ENCODE measurements around the gene ARHGAP10. TPM values are rescaled to one million over a fixed set of nuclear protein-coding genes. Genes with fewer than 3 reads are reported as not detected.

The ARHGAP10 gene
- total RNA-seq, 1 experiment from 2014 or later = 9.0 TPM

DNA sequence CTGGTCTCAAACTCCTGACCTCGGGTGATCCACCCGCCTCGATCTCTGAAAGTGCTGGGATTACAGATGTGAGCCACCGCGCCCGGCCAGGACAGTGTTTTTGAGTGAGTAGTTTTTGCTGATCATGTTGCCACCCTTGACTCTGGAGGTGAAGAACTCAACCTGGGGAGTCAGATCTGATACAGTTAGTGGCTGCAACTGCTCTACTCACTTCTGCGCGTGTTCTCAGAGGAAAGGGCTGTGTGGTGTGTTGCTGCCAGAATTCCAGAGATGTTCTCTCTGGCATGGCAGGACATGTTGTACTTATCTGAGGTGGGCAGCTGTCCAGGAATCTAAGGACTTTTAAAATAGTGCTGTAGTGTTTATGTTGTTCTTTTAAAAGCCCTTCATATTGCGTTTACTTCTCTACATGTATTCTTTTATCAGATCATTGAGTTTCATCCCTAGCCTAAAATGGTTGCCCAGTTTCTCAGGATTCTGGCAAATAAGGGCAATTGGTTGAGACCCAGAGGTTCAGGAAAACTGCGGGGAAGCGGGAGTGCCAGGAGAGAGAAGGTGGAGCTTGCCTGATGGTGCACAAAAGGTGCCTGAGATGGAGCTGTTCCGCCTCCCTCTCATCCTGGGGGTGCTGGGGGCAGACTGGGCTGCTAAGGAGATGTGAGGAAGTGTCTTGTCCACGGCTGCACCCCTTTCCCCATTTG, 97.7 kb downstream of the ARHGAP10 start:
- Histone ChIP-seq H3K9ac (ENCODE audit: low read length) (no peak overlapping the region), H3K9me2 (replicated peaks; ENCODE audit: low read length) (no peaks in the 10 kb centered on the region), H2AFZ (ENCODE audit: low read length) (no peak overlapping the region), H4K20me1 (ENCODE audit: low read length) (no peaks in the 10 kb centered on the region), H3K4me3 (ENCODE audit: low read length) (no peak overlapping the region), H3K4me2 (ENCODE audit: low read length) (no peak overlapping the region), H3K27me3 (ENCODE audit: low read length) (no peaks in the 10 kb centered on the region), H3K4me1 (ENCODE audit: insufficient read depth, low read length) (peaks cover 41% of the 10 kb centered on the region), H3F3A (ENCODE audit: low read length, unreplicated experiment) (peaks cover 9% of the 10 kb centered on the region), H3K79me2 (ENCODE audit: low read length) (no peaks in the 10 kb centered on the region), H3K36me3 (ENCODE audit: low read depth, low read length) (no peaks in the 10 kb centered on the region), H3K27ac (ENCODE audit: low read length) (no peak overlapping the region), H3K9me3 (ENCODE audit: low read length) (no peaks in the 10 kb centered on the region)
- DNase-seq = no peak
- BruUV-seq (replicated peaks) = no TSS peak
- TF ChIP-seq, protein P1, sequence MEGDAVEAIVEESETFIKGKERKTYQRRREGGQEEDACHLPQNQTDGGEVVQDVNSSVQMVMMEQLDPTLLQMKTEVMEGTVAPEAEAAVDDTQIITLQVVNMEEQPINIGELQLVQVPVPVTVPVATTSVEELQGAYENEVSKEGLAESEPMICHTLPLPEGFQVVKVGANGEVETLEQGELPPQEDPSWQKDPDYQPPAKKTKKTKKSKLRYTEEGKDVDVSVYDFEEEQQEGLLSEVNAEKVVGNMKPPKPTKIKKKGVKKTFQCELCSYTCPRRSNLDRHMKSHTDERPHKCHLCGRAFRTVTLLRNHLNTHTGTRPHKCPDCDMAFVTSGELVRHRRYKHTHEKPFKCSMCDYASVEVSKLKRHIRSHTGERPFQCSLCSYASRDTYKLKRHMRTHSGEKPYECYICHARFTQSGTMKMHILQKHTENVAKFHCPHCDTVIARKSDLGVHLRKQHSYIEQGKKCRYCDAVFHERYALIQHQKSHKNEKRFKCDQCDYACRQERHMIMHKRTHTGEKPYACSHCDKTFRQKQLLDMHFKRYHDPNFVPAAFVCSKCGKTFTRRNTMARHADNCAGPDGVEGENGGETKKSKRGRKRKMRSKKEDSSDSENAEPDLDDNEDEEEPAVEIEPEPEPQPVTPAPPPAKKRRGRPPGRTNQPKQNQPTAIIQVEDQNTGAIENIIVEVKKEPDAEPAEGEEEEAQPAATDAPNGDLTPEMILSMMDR (conservative IDR thresholded peaks at IDR 0.05; ENCODE audit: low read depth, low read length) = no peak
- no peak for TF ChIP-seq EZH2 (IDR thresholded peaks at IDR 0.05; ENCODE audit: low read length, unreplicated experiment)
- no peak for TF ChIP-seq EZH2phosphoT487 (IDR thresholded peaks at IDR 0.05; ENCODE audit: borderline replicate concordance, low read length)
- POLR2A ChIA-PET (ENCODE audit: unreplicated experiment) = no interaction called here
- no peak for ATAC-seq
- intact Hi-C loops (cut with micrococcal nuclease) = loop anchor here (5.0 to 10.0 kb wide), 2 partner anchors 45 to 97 kb away; partner anchors contain the start of gene ARHGAP10
- CTCF ChIA-PET = no interaction called here

- Histone ChIP-seq H3K36me3 (ENCODE audit: low read depth, low read length) (no peaks in the 10 kb centered on the region), H3K4me3 (ENCODE audit: low read length) (no peak overlapping the region), H4K20me1 (ENCODE audit: low read length) (no peaks in the 10 kb centered on the region), H3K27ac (ENCODE audit: low read length) (no peak overlapping the region), H2AFZ (ENCODE audit: low read length) (no peak overlapping the region), H3K27me3 (ENCODE audit: low read length) (no peaks in the 10 kb centered on the region), H3K79me2 (ENCODE audit: low read length) (no peaks in the 10 kb centered on the region), H3K4me2 (ENCODE audit: low read length) (no peak overlapping the region), H3K9ac (ENCODE audit: low read length) (no peak overlapping the region), H3F3A (ENCODE audit: low read length, unreplicated experiment) (peaks cover 9% of the 10 kb centered on the region), H3K4me1 (ENCODE audit: insufficient read depth, low read length) (peaks cover 41% of the 10 kb centered on the region), H3K9me2 (replicated peaks; ENCODE audit: low read length) (no peaks in the 10 kb centered on the region), H3K9me3 (ENCODE audit: low read length) (no peaks in the 10 kb centered on the region)
- POLR2A ChIA-PET (ENCODE audit: unreplicated experiment) = no interaction called here
- no TSS peak for BruUV-seq (replicated peaks)
- TF ChIP-seq EZH2phosphoT487 (IDR thresholded peaks at IDR 0.05; ENCODE audit: borderline replicate concordance, low read length) = no peak
- no peak for TF ChIP-seq EZH2 (IDR thresholded peaks at IDR 0.05; ENCODE audit: low read length, unreplicated experiment)
- TF ChIP-seq, protein P1 (conservative IDR thresholded peaks at IDR 0.05; ENCODE audit: low read depth, low read length) = no peak
- DNase-seq = no peak
- ATAC-seq = no peak
- intact Hi-C loops (cut with micrococcal nuclease) = loop anchor here (5.0 to 10.0 kb wide), 2 partner anchors 45 to 98 kb away; partner anchors contain the start of gene ARHGAP10
- CTCF ChIA-PET = no interaction called here
Measured at GRCh38 chr4:147830102-147830463, 98.2 kb downstream of the ARHGAP10 start.

- peaks cover 9% of the 10 kb centered on the region for H3F3A ChIP-seq (ENCODE audit: low read length, unreplicated experiment)
- intact Hi-C loops (cut with micrococcal nuclease) = loop anchor here (5.0 to 10.0 kb wide), 2 partner anchors 46 to 99 kb away; partner anchors contain the start of gene ARHGAP10
- H3K27me3 ChIP-seq (ENCODE audit: low read length) = no peaks in the 10 kb centered on the region
- no peak overlapping the region; the same call in 1 of the 2 replicates for H3K4me3 ChIP-seq (ENCODE audit: low read length)
- peak overlapping the region; percentile 10; the same call in 1 of the 2 replicates for H3K9ac ChIP-seq (ENCODE audit: low read length)
- no peaks in the 10 kb centered on the region for H4K20me1 ChIP-seq (ENCODE audit: low read length)
- H3K9me2 ChIP-seq (replicated peaks; ENCODE audit: low read length) = no peaks in the 10 kb centered on the region
- CTCF ChIA-PET = no interaction called here
- POLR2A ChIA-PET (ENCODE audit: unreplicated experiment) = no interaction called here
- TF ChIP-seq EZH2phosphoT487 (IDR thresholded peaks at IDR 0.05; ENCODE audit: borderline replicate concordance, low read length) (no peak), EZH2 (IDR thresholded peaks at IDR 0.05; ENCODE audit: low read length, unreplicated experiment) (no peak)
- TF ChIP-seq, protein P1 (conservative IDR thresholded peaks at IDR 0.05; ENCODE audit: low read depth, low read length) = no peak
- H3K79me2 ChIP-seq (ENCODE audit: low read length) = no peaks in the 10 kb centered on the region
- peaks cover 35% of the 10 kb centered on the region for H3K4me1 ChIP-seq (ENCODE audit: insufficient read depth, low read length)
- peak; percentile 55 for DNase-seq
- BruUV-seq (replicated peaks) = no TSS peak
- peak overlapping the region; percentile 93 for H3K27ac ChIP-seq (ENCODE audit: low read length)
- H2AFZ ChIP-seq (ENCODE audit: low read length) = no peak overlapping the region
- peak overlapping the region; percentile 84 for H3K4me2 ChIP-seq (ENCODE audit: low read length)
- no peaks in the 10 kb centered on the region for H3K36me3 ChIP-seq (ENCODE audit: low read depth, low read length)
- ATAC-seq = peak; percentile 39
- H3K9me3 ChIP-seq (ENCODE audit: low read length) = no peaks in the 10 kb centered on the region
Measured at GRCh38 chr4:147830987-147831386, 99.1 kb downstream of the ARHGAP10 start.
